A673 (cell line): ENCODE measurements around the gene PRCD. TPM values are rescaled to one million over a fixed set of nuclear protein-coding genes. Genes with fewer than 3 reads are reported as not detected.
A peak's percentile ranks its signal among the peaks of the same experiment; 100 is the strongest.
"Not testable (repeated sequence)": the region's sequence is repeated elsewhere in the genome, so short reads cannot be mapped to it uniquely, and the experiment has no call there.

Source experiments
- BruUV-seq: library from RNA; stranded (reverse); fragments of 400-500 nt; replicated peaks from 2 replicates; lab custom pipeline; 2021; lab: Mats Ljungman, UMichigan
- CTCF ChIA-PET: fragments of 300-600 bp; sonication (Branson Sonifier 250); formaldehyde crosslinking; loops from one replicate; lab custom pipeline; 2022; ENCODE audit warnings: antibody characterized with exemption; lab: Charles Lee
- POLR2A ChIA-PET: fragments of 300-600 bp; sonication (Branson Sonifier 250); formaldehyde crosslinking; loops from one replicate; lab custom pipeline; 2022; ENCODE audit warnings: antibody characterized with exemption; ENCODE audit not compliant: low non-redundant PET; lab: Charles Lee
- DNase-seq: peaks from one replicate; pipeline ENCODE4 v3.0.0-alpha.2; 2015; ENCODE audit warnings: low spot score
- H3K27ac ChIP-seq: fragments of 200-600 bp; sonication (generic); 2 replicates; pipeline ENCODE4 v1.5.1; 2016; ENCODE audit warnings: mixed run types, low read depth, mild to moderate bottlenecking, mixed read lengths, antibody characterized with exemption, low read length; ENCODE audit not compliant: poor library complexity, severe bottlenecking
- H3K27me3 ChIP-seq: fragments of 200-600 bp; sonication (generic); replicated peaks from 2 replicates; pipeline ENCODE4 v1.6.1; 2017; ENCODE audit warnings: mixed run types, low read depth, mild to moderate bottlenecking, mixed read lengths, antibody characterized with exemption, low read length; ENCODE audit not compliant: insufficient read depth, poor library complexity
- H3K36me3 ChIP-seq: fragments of 200-600 bp; sonication (generic); 2 replicates; pipeline ENCODE4 v1.6.1; 2016; ENCODE audit warnings: mixed run types, mild to moderate bottlenecking, mixed read lengths, antibody characterized with exemption, low read length; ENCODE audit not compliant: insufficient read depth, poor library complexity, severe bottlenecking
- H3K4me1 ChIP-seq: fragments of 200-600 bp; sonication (generic); 2 replicates; pipeline ENCODE4 v1.6.1; 2017; ENCODE audit warnings: mixed run types, mild to moderate bottlenecking, mixed read lengths, antibody characterized with exemption, low read length; ENCODE audit not compliant: insufficient read depth, poor library complexity, severe bottlenecking
- H3K4me3 ChIP-seq: fragments of 200-600 bp; sonication (generic); 2 replicates; pipeline ENCODE4 v1.5.1; 2016; ENCODE audit warnings: low read depth, mixed run types, mild to moderate bottlenecking, mixed read lengths, low read length; ENCODE audit not compliant: poor library complexity, severe bottlenecking
- H3K9me3 ChIP-seq: fragments of 200-600 bp; sonication (generic); 2 replicates; pipeline ENCODE4 v1.6.1; 2016; ENCODE audit warnings: mixed run types, low read depth, mild to moderate bottlenecking, mixed read lengths, antibody characterized with exemption, low read length; ENCODE audit not compliant: poor library complexity, severe bottlenecking
- EZH2 ChIP-seq: fragments of 200-600 bp; sonication (generic); IDR thresholded peaks from 2 replicates; pipeline ENCODE4 v1.6.1; 2017; ENCODE audit warnings: borderline replicate concordance, low read depth, mild to moderate bottlenecking, mixed read lengths, antibody characterized with exemption, low read length; ENCODE audit not compliant: poor library complexity, severe bottlenecking
- intact Hi-C: fragments of 100-400 bp; cut with micrococcal nuclease; formaldehyde crosslinking; loops from one replicate; pipeline ENCODE4 v1.10.0; 2022; ENCODE audit not compliant: unreplicated experiment
- total RNA-seq: library from RNA; stranded (reverse); gene quantifications from 2 replicates; pipeline ENCODE4 v1.2.3, GENCODE V29; 2021
- TF ChIP-seq, protein P1 (sequence below): fragments of 300-800, 200-600 bp; sonication (generic); conservative IDR thresholded peaks from 2 replicates; pipeline ENCODE4 v1.5.1; 2017; ENCODE audit warnings: low read depth, mild to moderate bottlenecking, antibody characterized with exemption, low read length, moderate library complexity, mixed read lengths

The PRCD gene
- total RNA-seq, 1 experiment from 2014 or later: not detected

DNA sequence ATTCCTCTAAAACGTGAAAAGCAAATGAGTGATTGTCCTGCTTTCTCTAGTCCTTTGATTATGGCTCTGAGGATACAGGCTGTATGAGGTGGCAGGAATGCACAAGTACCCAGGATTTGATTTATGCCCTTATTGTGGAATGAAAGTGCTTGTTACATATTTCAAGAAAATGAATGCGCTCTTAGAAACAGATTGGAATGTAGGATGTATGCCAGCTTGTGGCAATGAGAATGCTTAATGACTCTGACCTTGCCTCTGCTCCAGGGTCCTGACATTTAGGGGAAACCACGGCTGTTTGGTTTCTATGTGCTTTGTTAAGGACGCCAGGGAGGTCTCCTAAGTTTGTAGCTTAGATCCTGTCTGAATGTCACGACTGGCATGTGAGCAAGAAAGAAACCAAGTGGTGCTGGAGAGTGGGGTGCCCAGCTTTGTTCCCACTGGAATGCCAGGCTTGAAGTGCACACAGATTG lies 22.0 kb downstream of the PRCD start:
- Histone ChIP-seq H3K4me3 (peak overlapping the region; percentile 71), H3K27ac (peak overlapping the region; percentile 88), H3K9me3 (no peaks in the 10 kb centered on the region), H3K36me3 (peaks cover 71% of the 10 kb centered on the region), H3K4me1 (peaks cover 34% of the 10 kb centered on the region), H3K27me3 (no peaks in the 10 kb centered on the region)
- BruUV-seq: no TSS peak
- ChIA-PET CTCF (interaction anchor here (0.8 to 1.5 kb wide), 2 partner anchors 39 to 63 kb away, joined by 4 to 5 read pairs; no protein-coding TSS in a partner anchor), POLR2A (no interaction called here)
- DNase-seq: no peak
- intact Hi-C loops: loop anchor here (5.0 to 10.0 kb wide), 2 partner anchors 60 to 153 kb away; partner anchors contain the start of gene MXRA7
- no peak for TF ChIP-seq EZH2
- TF ChIP-seq, protein P1, sequence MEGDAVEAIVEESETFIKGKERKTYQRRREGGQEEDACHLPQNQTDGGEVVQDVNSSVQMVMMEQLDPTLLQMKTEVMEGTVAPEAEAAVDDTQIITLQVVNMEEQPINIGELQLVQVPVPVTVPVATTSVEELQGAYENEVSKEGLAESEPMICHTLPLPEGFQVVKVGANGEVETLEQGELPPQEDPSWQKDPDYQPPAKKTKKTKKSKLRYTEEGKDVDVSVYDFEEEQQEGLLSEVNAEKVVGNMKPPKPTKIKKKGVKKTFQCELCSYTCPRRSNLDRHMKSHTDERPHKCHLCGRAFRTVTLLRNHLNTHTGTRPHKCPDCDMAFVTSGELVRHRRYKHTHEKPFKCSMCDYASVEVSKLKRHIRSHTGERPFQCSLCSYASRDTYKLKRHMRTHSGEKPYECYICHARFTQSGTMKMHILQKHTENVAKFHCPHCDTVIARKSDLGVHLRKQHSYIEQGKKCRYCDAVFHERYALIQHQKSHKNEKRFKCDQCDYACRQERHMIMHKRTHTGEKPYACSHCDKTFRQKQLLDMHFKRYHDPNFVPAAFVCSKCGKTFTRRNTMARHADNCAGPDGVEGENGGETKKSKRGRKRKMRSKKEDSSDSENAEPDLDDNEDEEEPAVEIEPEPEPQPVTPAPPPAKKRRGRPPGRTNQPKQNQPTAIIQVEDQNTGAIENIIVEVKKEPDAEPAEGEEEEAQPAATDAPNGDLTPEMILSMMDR: no peak

DNA sequence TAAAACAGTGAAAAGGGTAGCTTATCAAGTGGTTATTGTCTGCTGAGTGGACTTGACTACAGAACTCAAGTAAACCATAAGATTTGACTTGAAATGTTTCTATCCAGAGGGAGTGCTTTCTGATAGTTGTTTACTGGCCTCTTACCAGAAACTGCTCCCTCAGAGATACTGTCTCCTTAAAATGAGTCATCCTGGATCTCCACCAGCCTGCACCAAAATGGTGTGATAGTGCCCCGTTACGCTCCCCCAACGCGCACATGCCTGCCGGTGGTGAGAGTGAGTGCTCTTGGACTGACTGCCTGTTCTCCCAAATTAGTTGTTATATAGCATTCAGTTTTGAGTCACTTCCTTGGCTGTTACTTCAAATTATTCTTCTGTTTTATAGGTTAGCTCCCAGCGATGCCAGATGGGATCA lies 22.9 kb downstream of the PRCD start:
- intact Hi-C loops: loop anchor here (5.0 to 10.0 kb wide), 2 partner anchors 60 to 152 kb away; partner anchors contain the start of gene MXRA7

DNA sequence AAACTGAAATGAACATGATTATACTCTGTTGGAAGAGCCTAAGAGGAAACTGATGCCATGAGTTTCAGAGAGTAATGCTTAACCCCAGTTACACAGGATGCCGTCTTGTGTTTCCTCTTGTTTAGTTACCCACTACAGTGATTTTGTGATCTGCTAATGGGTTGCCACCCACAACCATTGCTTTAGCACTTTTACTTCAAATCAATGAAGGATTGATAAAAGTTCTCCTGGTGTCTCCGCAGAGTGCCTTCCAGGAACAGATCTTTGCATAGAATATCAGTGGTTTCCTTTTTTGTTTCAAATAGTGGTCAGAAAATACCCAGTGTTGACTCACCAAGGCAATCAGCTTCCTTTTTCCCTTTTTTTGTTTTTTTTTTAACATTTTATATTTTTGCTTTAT lies 23.5 kb downstream of the PRCD start:
- CTCF ChIA-PET, H3K27ac ChIP-seq, H3K9me3 ChIP-seq, DNase-seq, H3K27me3 ChIP-seq, H3K4me3 ChIP-seq: not testable (repeated sequence)
- POLR2A ChIA-PET: interaction anchor here (0.7 kb wide), 1 partner anchor 10 kb away, joined by 4 read pairs; no protein-coding TSS in a partner anchor
- Histone ChIP-seq H3K4me1 (peaks cover 34% of the 10 kb centered on the region), H3K36me3 (peaks cover 82% of the 10 kb centered on the region)
- intact Hi-C loops: loop anchor here (5.0 to 10.0 kb wide), 2 partner anchors 59 to 151 kb away; partner anchors contain the start of gene MXRA7
- BruUV-seq: TSS peak; percentile 1

More for the DNA sequence above, 22.9 kb downstream of the PRCD start:
- TF ChIP-seq EZH2: no peak
- TF ChIP-seq, protein P1: no peak
- Histone ChIP-seq H3K27me3 (no peaks in the 10 kb centered on the region), H3K4me1 (peaks cover 34% of the 10 kb centered on the region), H3K4me3 (no peak overlapping the region), H3K36me3 (peaks cover 79% of the 10 kb centered on the region), H3K27ac (peak overlapping the region; percentile 18), H3K9me3 (no peaks in the 10 kb centered on the region)
- DNase-seq: peak; percentile 86
- no TSS peak for BruUV-seq
- ChIA-PET POLR2A (no interaction called here), CTCF (no interaction called here)

DNA sequence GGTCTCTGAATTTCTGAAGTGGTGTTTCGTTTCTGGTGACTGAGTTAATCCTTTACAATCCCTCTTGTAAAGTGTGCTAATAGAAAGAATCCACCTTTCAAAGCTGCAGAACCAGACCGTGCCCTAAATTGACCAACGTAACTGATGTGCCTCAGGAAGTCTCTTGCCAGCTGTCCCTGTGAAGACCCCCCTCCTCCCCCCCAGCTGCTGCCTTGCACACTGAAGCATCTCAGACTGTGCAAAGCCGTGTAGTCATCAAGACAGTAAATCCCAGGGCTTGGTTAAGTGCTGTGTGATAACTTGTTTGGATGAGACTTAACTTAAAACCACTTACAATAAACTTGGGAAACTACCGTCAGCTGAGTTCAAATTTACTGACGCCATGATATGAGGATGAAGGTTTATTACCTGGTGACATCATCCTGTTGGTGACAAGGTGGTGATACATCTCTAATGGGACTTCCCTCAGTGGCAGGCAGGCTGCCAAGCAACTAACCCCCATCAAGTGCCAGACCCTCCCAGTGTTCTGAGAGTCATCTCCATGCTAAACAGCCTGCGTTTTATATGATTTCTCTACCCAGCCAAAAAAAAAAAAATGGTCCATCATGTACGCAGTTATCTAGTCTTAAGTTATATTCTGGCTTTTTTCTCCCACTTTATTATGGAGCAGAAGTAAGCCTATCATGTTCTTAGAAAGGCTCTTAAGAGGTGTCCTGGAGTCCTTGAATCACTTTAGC lies 25.3 kb downstream of the PRCD start:
- BruUV-seq, H3K9me3 ChIP-seq, H3K27ac ChIP-seq, CTCF ChIA-PET, H3K4me3 ChIP-seq, DNase-seq, H3K27me3 ChIP-seq, POLR2A ChIA-PET: not testable (repeated sequence)
- intact Hi-C loops: loop anchor here (5.0 to 10.0 kb wide), 2 partner anchors 57 to 150 kb away; partner anchors contain the start of gene MXRA7
- H3K36me3 ChIP-seq: peaks cover 66% of the 10 kb centered on the region
- peaks cover 24% of the 10 kb centered on the region for H3K4me1 ChIP-seq
